Stomach (tissue), 9 donors: ENCODE results near the gene PRKACA. TPM values are rescaled to one million over a fixed set of nuclear protein-coding genes. Genes with fewer than 3 reads are reported as not detected.
A peak's percentile ranks its signal among the peaks of the same experiment; 100 is the strongest.

ENCODE experiments used
- DNase-seq, 2 donors: peaks; one replicate each; pipeline versions ENCODE4 v3.0.0 to v3.0.0-alpha.2; 2013 to 2019
- H3K27ac ChIP-seq, 5 donors: fragments of 200-600 bp in 4 of 5; sonication (generic) in 4 of 5; one replicate each; pipeline ENCODE4 v1.5.1; 2013 to 2019; ENCODE audit warnings: mild to moderate bottlenecking in 1 of 5, moderate library complexity in 1 of 5
- H3K27me3 ChIP-seq, 3 donors: fragments of 200-600 bp; sonication (generic); one replicate each; pipeline ENCODE4 v1.5.1; 2017 to 2019; ENCODE audit warnings: mixed run types in 1 of 3
- H3K36me3 ChIP-seq, 4 donors: fragments of 200-600 bp; sonication (generic); 1 replicate in 3 of 4; 2 replicates in 1 of 4; pipeline ENCODE4 v1.5.1; 2016 to 2019
- H3K4me1 ChIP-seq, 4 donors: fragments of 200-600 bp; sonication (generic); one replicate each; pipeline ENCODE4 v1.5.1; 2016 to 2019
- H3K4me3 ChIP-seq, 4 donors: fragments of 200-600 bp; sonication (generic) in 3 of 4; one replicate each; pipeline ENCODE4 v1.5.1; 2016 to 2019; ENCODE audit warnings: mild to moderate bottlenecking in 1 of 4
- H3K9me3 ChIP-seq, 4 donors: fragments of 200-600 bp; sonication (generic); one replicate each; pipeline ENCODE4 v1.5.1; 2016 to 2019
- CTCF ChIP-seq, 7 experiments: fragments of 450-650 bp in 4 of 7; fragments of 200-600 bp in 3 of 7; sonication (generic) in 3 of 7; IDR thresholded peaks; one replicate each; pipeline ENCODE4 v1.5.1; 2016 to 2019; ENCODE audit warnings: antibody characterized with exemption in 7 of 7, control low read depth in 2 of 7, mild to moderate bottlenecking in 1 of 7
- EP300 ChIP-seq: sonication (generic); formaldehyde crosslinking; IDR thresholded peaks from one replicate; pipeline ENCODE4 v1.6.1; 2017; ENCODE audit warnings: antibody characterized with exemption
- POLR2A ChIP-seq, 4 donors: fragments of 450-650 bp; IDR thresholded peaks; one replicate each; pipeline ENCODE4 v1.6.1; 2016; ENCODE audit warnings: antibody characterized with exemption in 4 of 4, control low read depth in 2 of 4, mild to moderate bottlenecking in 1 of 4, moderate library complexity in 1 of 4
- POLR2AphosphoS5 ChIP-seq, 3 donors: sonication (generic); formaldehyde crosslinking; IDR thresholded peaks; one replicate each; pipeline ENCODE4 v1.6.1; 2016; ENCODE audit warnings: antibody characterized with exemption in 3 of 3
- WGBS, 5 donors: extraction: QIAGEN DNeasy Blood & Tissue Kit in 3 of 5; methylation state at CpG; one replicate each; pipeline versions ENCODE4 v1.1.5 to v1.1.7; 2013 to 2018; 5-methylcytosine and 5-hydroxymethylcytosine counted together
- intact Hi-C: fragments of 100-400 bp; cut with DNase I; formaldehyde crosslinking; loops from one replicate; pipeline ENCODE4 v1.15.1; 2023; ENCODE audit warnings: low total_unique reads
- polyA plus RNA-seq, 3 donors: library from polyadenylated mRNA; stranded (reverse); fragments of 200-250 nt; gene quantifications; one replicate each; pipeline ENCODE4 v1.2.3, GENCODE V29; 2013
- total RNA-seq, 5 donors: library from RNA; depleted of rRNA; stranded (reverse); fragments of >200 nt; gene quantifications; one replicate each; pipeline versions ENCODE4 v1.1.0 to v1.2.3, GENCODE V29; 2014 to 2016
- donor health status: healthy with polysubstance abuse.
- donor health status: Bipolar disorder and iron deficiency.
- donor health status: healthy.

The PRKACA gene
- total and polyA plus RNA-seq, 8 donors = 14.7 to 159 (median 29.9) TPM

GRCh38 chr19:14156122-14156521 lies 38.6 kb upstream of the PRKACA start:
- Histone ChIP-seq H3K9me3 (no peaks in the 10 kb centered on the region), H3K27me3 (no peaks in the 10 kb centered on the region), H3K4me3 (no peak overlapping the region), H3K27ac (no peak overlapping the region), H3K36me3 (peaks cover 34 to 93% (median 90%) of the 10 kb centered on the region in 4 donors), H3K4me1 (no peaks in the 10 kb centered on the region)
- TF ChIP-seq POLR2AphosphoS5 (IDR thresholded peaks at IDR 0.05) (no peak), EP300 (no peak)
- intact Hi-C loops = no loop called here
- no peak for DNase-seq
- 85 to 89% (median 87%) methylated on average over 5 to 12 of the region's 12 CpGs for WGBS, 5 donors

- 92 to 97% (median 93%) methylated on average over 15 to 17 of the region's 17 CpGs for WGBS, 5 donors
- TF ChIP-seq POLR2A (IDR thresholded peaks at IDR 0.05) (no peak), POLR2AphosphoS5 (IDR thresholded peaks at IDR 0.05) (no peak), CTCF (IDR thresholded peaks at IDR 0.05) (no peak), EP300 (no peak)
- no peak for DNase-seq
- Histone ChIP-seq H3K4me3 (no peak overlapping the region), H3K36me3 (peaks cover 34 to 93% (median 90%) of the 10 kb centered on the region in 4 donors), H3K4me1 (peaks cover 0 to 5% (median 4%) of the 10 kb centered on the region in 4 donors), H3K9me3 (no peaks in the 10 kb centered on the region), H3K27me3 (no peaks in the 10 kb centered on the region), H3K27ac (no peak overlapping the region)
- intact Hi-C loops = no loop called here
Measured at GRCh38 chr19:14155371-14155770, 37.8 kb upstream of the PRKACA start.

- no peak overlapping the region for H3K27ac ChIP-seq
- H3K36me3 ChIP-seq = peaks cover 25 to 67% (median 64%) of the 10 kb centered on the region in 4 donors
- DNase-seq = no peak
- WGBS, 5 donors = 92 to 95% (median 93%) methylated on average over 6 to 12 of the region's 12 CpGs
- TF ChIP-seq POLR2A (IDR thresholded peaks at IDR 0.05) (no peak), CTCF (IDR thresholded peaks at IDR 0.05) (no peak), EP300 (no peak)
- intact Hi-C loops = no loop called here
- H3K4me3 ChIP-seq = no peak overlapping the region
- no peaks in the 10 kb centered on the region for H3K9me3 ChIP-seq
- H3K27me3 ChIP-seq = no peaks in the 10 kb centered on the region
- peaks cover 22 to 32% (median 28%) of the 10 kb centered on the region in 4 donors for H3K4me1 ChIP-seq
Measured at GRCh38 chr19:14152713-14153112, 35.2 kb upstream of the PRKACA start.

GRCh38 chr19:14150770-14151661 lies 33.5 kb upstream of the PRKACA start:
- WGBS, 5 donors = 90 to 95% (median 92%) methylated on average over 17 to 47 of the region's 47 CpGs
- Histone ChIP-seq H3K4me1 (peaks cover 22 to 33% (median 28%) of the 10 kb centered on the region in 4 donors), H3K27me3 (no peaks in the 10 kb centered on the region), H3K36me3 (peaks cover 9 to 50% (median 47%) of the 10 kb centered on the region in 4 donors), H3K27ac (peak overlapping the region in 3 of 5 donors; percentile 74 to 78 (median 76)), H3K9me3 (no peaks in the 10 kb centered on the region), H3K4me3 (no peak overlapping the region)
- DNase-seq = no peak
- no peak for TF ChIP-seq CTCF (IDR thresholded peaks at IDR 0.05)
- no peak for TF ChIP-seq POLR2AphosphoS5 (IDR thresholded peaks at IDR 0.05)
- TF ChIP-seq POLR2A (IDR thresholded peaks at IDR 0.05) = no peak
- no peak for TF ChIP-seq EP300
- intact Hi-C loops = no loop called here
